NT2/D1 (cell line): ENCODE results near the gene THEM4.

Source experiments
- SUZ12 ChIP-seq: IDR thresholded peaks from 2 replicates; pipeline ENCODE4 v1.6.1; 2011; ENCODE audit not compliant: insufficient read length, insufficient read depth; ENCODE audit errors: extremely low read depth
- YY1 ChIP-seq: IDR thresholded peaks from 2 replicates; pipeline ENCODE4 v1.6.1; 2011; ENCODE audit not compliant: insufficient read length, insufficient read depth
- ZNF274 ChIP-seq: IDR thresholded peaks from 2 replicates; pipeline ENCODE4 v1.6.1; 2011; ENCODE audit warnings: mild to moderate bottlenecking, low read depth, low read length

DNA sequence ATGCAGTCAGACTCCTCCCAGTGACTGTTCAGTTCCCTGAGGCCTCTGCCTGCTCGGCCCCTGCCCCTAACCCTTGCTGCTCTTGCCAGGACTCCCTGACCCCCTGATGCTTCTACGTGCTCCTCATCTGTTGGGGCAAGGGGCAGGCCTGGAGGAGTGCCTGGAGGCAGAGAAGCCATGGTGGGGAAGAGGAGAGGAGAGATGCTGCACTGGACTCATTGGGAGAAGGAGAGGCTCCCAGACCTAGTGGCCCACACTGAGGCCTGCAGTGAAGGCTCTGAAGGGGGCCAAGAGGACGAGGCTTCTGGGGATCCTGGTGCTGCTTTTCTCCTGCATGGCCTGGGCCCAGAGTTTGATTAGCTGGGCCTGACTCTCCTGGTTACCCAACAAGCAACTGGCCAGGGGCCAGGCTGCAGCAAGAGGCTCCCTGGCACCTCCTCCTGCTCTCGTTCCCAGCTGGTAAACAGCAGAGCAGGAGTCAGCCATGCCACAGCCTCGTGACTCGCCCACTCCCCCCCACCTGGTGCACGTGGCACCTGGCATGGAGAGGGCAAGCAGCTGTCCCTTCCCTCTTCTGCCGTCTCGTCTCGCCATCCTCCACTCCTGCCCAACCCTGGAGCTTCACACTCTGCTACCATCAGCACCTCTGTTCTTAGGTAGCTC lies 76.9 kb downstream of the THEM4 start:
- no peak for TF ChIP-seq YY1
- no peak for TF ChIP-seq ZNF274
- no peak for TF ChIP-seq SUZ12
